Muscle layer of duodenum (tissue), 2 donors: ENCODE measurements around the gene TARBP2.

Source experiments
- H3K27ac ChIP-seq: one replicate; pipeline ENCODE4 v1.7.0; 2013; ENCODE audit warnings: mild to moderate bottlenecking, low read length
- H3K27me3 ChIP-seq: one replicate; pipeline ENCODE4 v1.7.0; 2013; ENCODE audit warnings: low read depth, mild to moderate bottlenecking, control low read depth, low read length
- H3K36me3 ChIP-seq, 2 donors: one replicate each; pipeline ENCODE4 v1.7.0; 2013; ENCODE audit warnings: low read length in 2 of 2, control low read depth in 1 of 2, mild to moderate bottlenecking in 1 of 2; ENCODE audit not compliant: insufficient read depth in 2 of 2, control insufficient read depth in 1 of 2
- H3K4me1 ChIP-seq, 2 donors: one replicate each; pipeline ENCODE4 v1.7.0; 2013; ENCODE audit warnings: low read length in 2 of 2, mild to moderate bottlenecking in 2 of 2, control low read depth in 1 of 2, moderate library complexity in 1 of 2; ENCODE audit not compliant: insufficient read depth in 2 of 2, control insufficient read depth in 1 of 2
- H3K4me3 ChIP-seq, 2 donors: one replicate each; pipeline ENCODE4 v1.7.0; 2013; ENCODE audit warnings: low read length in 2 of 2, low read depth in 1 of 2, mild to moderate bottlenecking in 1 of 2
- H3K9me3 ChIP-seq, 2 donors: one replicate each; pipeline ENCODE4 v1.7.0; 2013; ENCODE audit warnings: low read length in 2 of 2, control low read depth in 1 of 2, mild to moderate bottlenecking in 1 of 2; ENCODE audit not compliant: control insufficient read depth in 1 of 2
- donor health status: healthy.

TARBP2 gene

GRCh38 chr12:53463802-53464560 is 37.1 kb upstream of the TARBP2 start:
- Histone ChIP-seq H3K27me3 (no peaks in the 10 kb centered on the region), H3K36me3 (peaks cover 94 to 99% of the 10 kb centered on the region in 2 donors), H3K27ac (no peak overlapping the region), H3K4me3 (no peak overlapping the region), H3K9me3 (no peaks in the 10 kb centered on the region), H3K4me1 (peaks cover 8 to 54% of the 10 kb centered on the region in 2 donors)

GRCh38 chr12:53464685-53465418 is 36.2 kb upstream of the TARBP2 start:
- no peaks in the 10 kb centered on the region for H3K9me3 ChIP-seq
- no peak overlapping the region for H3K4me3 ChIP-seq
- H3K36me3 ChIP-seq = peaks cover 93 to 98% of the 10 kb centered on the region in 2 donors
- no peak overlapping the region for H3K27ac ChIP-seq
- no peaks in the 10 kb centered on the region for H3K27me3 ChIP-seq
- peaks cover 8 to 47% of the 10 kb centered on the region in 2 donors for H3K4me1 ChIP-seq

GRCh38 chr12:53465679-53466078 is 35.4 kb upstream of the TARBP2 start:
- H3K27ac ChIP-seq = no peak overlapping the region
- H3K27me3 ChIP-seq = no peaks in the 10 kb centered on the region
- H3K4me1 ChIP-seq = peaks cover 8 to 39% of the 10 kb centered on the region in 2 donors
- H3K36me3 ChIP-seq = peaks cover 89 to 98% of the 10 kb centered on the region in 2 donors
- H3K9me3 ChIP-seq = no peaks in the 10 kb centered on the region
- H3K4me3 ChIP-seq = no peak overlapping the region

GRCh38 chr12:53466640-53467039 is 34.4 kb upstream of the TARBP2 start:
- H3K27ac ChIP-seq = no peak overlapping the region
- H3K4me1 ChIP-seq = peaks cover 2 to 30% of the 10 kb centered on the region in 2 donors
- H3K27me3 ChIP-seq = no peaks in the 10 kb centered on the region
- H3K36me3 ChIP-seq = peaks cover 85 to 96% of the 10 kb centered on the region in 2 donors
- H3K4me3 ChIP-seq = no peak overlapping the region
- H3K9me3 ChIP-seq = no peaks in the 10 kb centered on the region

GRCh38 chr12:53467082-53467481 is 34.0 kb upstream of the TARBP2 start:
- peaks cover 85 to 97% of the 10 kb centered on the region in 2 donors for H3K36me3 ChIP-seq
- H3K9me3 ChIP-seq = no peaks in the 10 kb centered on the region
- H3K27me3 ChIP-seq = no peaks in the 10 kb centered on the region
- H3K4me1 ChIP-seq = peaks cover 1 to 30% of the 10 kb centered on the region in 2 donors
- H3K27ac ChIP-seq = no peak overlapping the region
- H3K4me3 ChIP-seq = no peak overlapping the region

GRCh38 chr12:53467880-53468279 is 33.2 kb upstream of the TARBP2 start:
- H3K4me1 ChIP-seq = peaks cover 3 to 30% of the 10 kb centered on the region in 2 donors
- no peak overlapping the region for H3K27ac ChIP-seq
- H3K9me3 ChIP-seq = no peaks in the 10 kb centered on the region
- H3K36me3 ChIP-seq = peaks cover 85 to 97% of the 10 kb centered on the region in 2 donors
- no peaks in the 10 kb centered on the region for H3K27me3 ChIP-seq
- no peak overlapping the region for H3K4me3 ChIP-seq

GRCh38 chr12:53468282-53468681 is 32.8 kb upstream of the TARBP2 start:
- Histone ChIP-seq H3K4me1 (peaks cover 3 to 31% of the 10 kb centered on the region in 2 donors), H3K27me3 (no peaks in the 10 kb centered on the region), H3K9me3 (no peaks in the 10 kb centered on the region), H3K4me3 (no peak overlapping the region), H3K36me3 (peaks cover 82 to 97% of the 10 kb centered on the region in 2 donors), H3K27ac (no peak overlapping the region)

- H3K4me3 ChIP-seq = no peak overlapping the region
- peak overlapping the region; percentile 7 for H3K27ac ChIP-seq
- peaks cover 3 to 52% of the 10 kb centered on the region in 2 donors for H3K4me1 ChIP-seq
- H3K27me3 ChIP-seq = no peaks in the 10 kb centered on the region
- no peaks in the 10 kb centered on the region for H3K9me3 ChIP-seq
- H3K36me3 ChIP-seq = peaks cover 83 to 92% of the 10 kb centered on the region in 2 donors
Measured at GRCh38 chr12:53472056-53472582, 29.0 kb upstream of the TARBP2 start.

- Histone ChIP-seq H3K9me3 (no peaks in the 10 kb centered on the region), H3K27me3 (no peaks in the 10 kb centered on the region), H3K36me3 (peaks cover 74 to 79% of the 10 kb centered on the region in 2 donors), H3K27ac (no peak overlapping the region), H3K4me3 (no peak overlapping the region), H3K4me1 (peaks cover 3 to 52% of the 10 kb centered on the region in 2 donors)
Measured at GRCh38 chr12:53474077-53474476, 27.0 kb upstream of the TARBP2 start.

GRCh38 chr12:53474819-53475218 is 26.3 kb upstream of the TARBP2 start:
- H3K9me3 ChIP-seq = no peaks in the 10 kb centered on the region
- no peak overlapping the region for H3K27ac ChIP-seq
- H3K36me3 ChIP-seq = peaks cover 76 to 80% of the 10 kb centered on the region in 2 donors
- H3K4me1 ChIP-seq = peaks cover 3 to 52% of the 10 kb centered on the region in 2 donors
- H3K27me3 ChIP-seq = no peaks in the 10 kb centered on the region
- H3K4me3 ChIP-seq = no peak overlapping the region

GRCh38 chr12:53476769-53477209 is 24.3 kb upstream of the TARBP2 start:
- H3K36me3 ChIP-seq = peaks cover 75 to 80% of the 10 kb centered on the region in 2 donors
- H3K9me3 ChIP-seq = no peaks in the 10 kb centered on the region
- peaks cover 3 to 53% of the 10 kb centered on the region in 2 donors for H3K4me1 ChIP-seq
- H3K27me3 ChIP-seq = no peaks in the 10 kb centered on the region
- no peak overlapping the region for H3K4me3 ChIP-seq
- H3K27ac ChIP-seq = no peak overlapping the region
